Endothelial cell of umbilical vein (primary cell): ENCODE data around the gene CNST. TPM values are rescaled to one million over a fixed set of nuclear protein-coding genes. Genes with fewer than 3 reads are reported as not detected.

Experiments used
- BruUV-seq: library from RNA; stranded (reverse); fragments of 400-500 nt; replicated peaks from 2 replicates; lab custom pipeline; 2021; lab: Mats Ljungman, UMichigan
- CTCF ChIA-PET: fragments of 300-600, 350-600 bp; sonication (Branson Sonifier 250); formaldehyde crosslinking; loops from one replicate; lab custom pipeline; 2021; ENCODE audit warnings: antibody characterized with exemption, inconsistent platforms; lab: Charles Lee
- POLR2A ChIA-PET: fragments of 300-600, 350-600 bp; sonication (Branson Sonifier 250); formaldehyde crosslinking; loops from one replicate; lab custom pipeline; 2021; ENCODE audit warnings: antibody characterized with exemption, inconsistent platforms; lab: Charles Lee
- DNase-seq: peaks from one replicate; pipeline ENCODE4 v3.0.0-alpha.2; 2011; ENCODE audit warnings: low read depth, low spot score
- FAIRE-seq: peaks from 2 replicates; lab custom pipeline; 2011; peaks lifted over from hg19 to GRCh38; lab: Jason Lieb, UNC
- H2AFZ ChIP-seq: 2 replicates; pipeline ENCODE4 v1.6.0; 2012; ENCODE audit warnings: low read depth, low read length, control low read depth, inconsistent platforms
- H3K27ac ChIP-seq: 2 replicates; pipeline ENCODE4 v1.5.1; 2011; ENCODE audit warnings: low read depth, mild to moderate bottlenecking, control low read depth, low read length, moderate library complexity; ENCODE audit not compliant: insufficient read depth
- H3K27me3 ChIP-seq, 2 experiments: 2 replicates each; pipeline versions ENCODE4 v1.6.0 to v1.6.1; 2011; ENCODE audit warnings: low read length in 2 of 2, mixed read lengths in 1 of 2; ENCODE audit not compliant: control insufficient read depth in 2 of 2, insufficient read depth in 2 of 2
- H3K36me3 ChIP-seq, 2 experiments: 2 replicates in 1 of 2; 3 replicates in 1 of 2; pipeline ENCODE4 v1.5.1; 2011; ENCODE audit warnings: low read length in 2 of 2, mild to moderate bottlenecking in 1 of 2, moderate library complexity in 1 of 2; ENCODE audit not compliant: control insufficient read depth in 2 of 2, insufficient read depth in 2 of 2; ENCODE audit errors: extremely low read depth in 1 of 2
- H3K4me1 ChIP-seq: 3 replicates; pipeline ENCODE4 v1.5.1; 2011; ENCODE audit warnings: mild to moderate bottlenecking, low read length; ENCODE audit not compliant: control insufficient read depth, insufficient read depth; ENCODE audit errors: extremely low read depth
- H3K4me2 ChIP-seq: 2 replicates; pipeline ENCODE4 v1.6.1; 2011; ENCODE audit warnings: low read length, control low read depth, mixed read lengths; ENCODE audit not compliant: insufficient read depth
- H3K4me3 ChIP-seq, 3 experiments: fragments of 200-600 bp in 1 of 3; sonication (generic), shearing (Covaris generic) in 1 of 3; replicated peaks in 1 of 3; 2 replicates each; pipeline ENCODE4 v1.5.1; 2011 to 2016; ENCODE audit warnings: control low read depth in 3 of 3, low read length in 3 of 3, mild to moderate bottlenecking in 2 of 3, inconsistent platforms in 1 of 3, low read depth in 1 of 3, moderate library complexity in 1 of 3; ENCODE audit not compliant: insufficient read depth in 1 of 3
- H3K79me2 ChIP-seq: 2 replicates; pipeline ENCODE4 v1.6.0; 2012; ENCODE audit warnings: low read length, inconsistent platforms; ENCODE audit not compliant: control insufficient read depth, insufficient read depth
- H3K9ac ChIP-seq: replicated peaks from 2 replicates; pipeline ENCODE3; 2011; ENCODE audit warnings: low read length, control low read depth; ENCODE audit not compliant: insufficient read depth; ENCODE audit errors: extremely low read depth
- H3K9me1 ChIP-seq: replicated peaks from 3 replicates; pipeline ENCODE4 v1.6.0; 2011; ENCODE audit warnings: mild to moderate bottlenecking, low read length; ENCODE audit not compliant: control insufficient read depth, insufficient read depth; ENCODE audit errors: extremely low read depth
- H3K9me3 ChIP-seq: replicated peaks from 2 replicates; pipeline ENCODE4 v1.5.1; 2012; ENCODE audit warnings: low read length, inconsistent platforms; ENCODE audit not compliant: control insufficient read depth, insufficient read depth
- H4K20me1 ChIP-seq: replicated peaks from 2 replicates; pipeline ENCODE3; 2011; ENCODE audit warnings: mild to moderate bottlenecking, low read length; ENCODE audit not compliant: control insufficient read depth, insufficient read depth; ENCODE audit errors: extremely low read depth
- CTCF ChIP-seq, 2 donors: IDR thresholded peaks; 1 replicate in 1 of 2; 2 replicates in 1 of 2; pipeline ENCODE4 v1.5.1; 2011; ENCODE audit warnings: low read length in 2 of 2, mild to moderate bottlenecking in 2 of 2, moderate library complexity in 2 of 2, control low read depth in 1 of 2, inconsistent platforms in 1 of 2, low read depth in 1 of 2; ENCODE audit not compliant: insufficient read depth in 1 of 2; ENCODE audit errors: extremely low read depth in 1 of 2
- EZH2 ChIP-seq: IDR thresholded peaks from 2 replicates; pipeline ENCODE4 v1.6.1; 2012; ENCODE audit warnings: borderline replicate concordance, low read depth, mild to moderate bottlenecking, moderate library complexity, low read length, inconsistent platforms; ENCODE audit not compliant: severe bottlenecking
- JUN ChIP-seq: IDR thresholded peaks from 2 replicates; pipeline ENCODE4 v1.6.1; 2011; ENCODE audit warnings: borderline replicate concordance, low read depth; ENCODE audit not compliant: insufficient read length, insufficient read depth
- MYC ChIP-seq: IDR thresholded peaks from one replicate; pipeline ENCODE4 v1.6.1; 2011; ENCODE audit warnings: mild to moderate bottlenecking, low read depth, low read length
- POLR2A ChIP-seq: IDR thresholded peaks from 2 replicates; pipeline ENCODE4 v1.6.1; 2012; ENCODE audit warnings: low read depth, mild to moderate bottlenecking, control low read depth, low read length
- POLR2AphosphoS5 ChIP-seq: IDR thresholded peaks from 2 replicates; pipeline ENCODE4 v1.6.1; 2012; ENCODE audit warnings: low read depth, mild to moderate bottlenecking, control low read depth, low read length, moderate library complexity; ENCODE audit not compliant: insufficient read depth
- dilution Hi-C: fragments of 300-500 bp; cut with MboI; formaldehyde crosslinking; loops from one replicate; pipeline ENCODE4 v1.15.0; 2019; ENCODE audit warnings: low sequenced_read_pairs; ENCODE audit not compliant: extremely low pct_ligation_motif_present
- intact Hi-C: fragments of 100-400 bp; cut with micrococcal nuclease; formaldehyde crosslinking; loops from one replicate; pipeline ENCODE4 v1.10.0; 2022
- polyA plus RNA-seq, 4 experiments: library from polyadenylated mRNA; depleted of rRNA in 3 of 4; stranded (reverse) in 3 of 4; unstranded in 1 of 4; fragments of >200 nt; gene quantifications; 2 replicates each; pipeline versions ENCODE4 v1.2.1 to v1.2.3, GENCODE V29; 2011 to 2012; ENCODE audit warnings: missing spikeins in 1 of 4
- total RNA-seq: library from RNA; stranded (reverse); gene quantifications from 2 replicates; pipeline ENCODE4 v1.2.3, GENCODE V29; 2021
- TF ChIP-seq, protein P1 (sequence below): IDR thresholded peaks from 2 replicates; pipeline ENCODE4 v1.6.1; 2011; ENCODE audit not compliant: insufficient read depth, insufficient read length

CNST gene
- total and polyA plus RNA-seq, 2 donors (not counting 3 experiments of a cell fraction or from before 2014, with no cell fraction given) = 6.3 to 18.1 TPM

- no peak overlapping the region for H3K27ac ChIP-seq
- TF ChIP-seq POLR2A = no peak
- no peak for TF ChIP-seq CTCF (IDR thresholded peaks at IDR 0.05; ENCODE audit: extremely low read depth in 1 of 2, insufficient read depth in 1 of 2, low read depth in 1 of 2, low read length in 2 of 2)
- TF ChIP-seq, protein P1, sequence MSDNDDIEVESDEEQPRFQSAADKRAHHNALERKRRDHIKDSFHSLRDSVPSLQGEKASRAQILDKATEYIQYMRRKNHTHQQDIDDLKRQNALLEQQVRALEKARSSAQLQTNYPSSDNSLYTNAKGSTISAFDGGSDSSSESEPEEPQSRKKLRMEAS = no peak
- no peak for TF ChIP-seq JUN
- TF ChIP-seq MYC = no peak
- no peak for TF ChIP-seq POLR2AphosphoS5
- no peak for TF ChIP-seq EZH2
- H3K4me2 ChIP-seq = no peak overlapping the region
- intact Hi-C loops (no loop called here), dilution Hi-C loops (no loop called here)
- no peak overlapping the region for H2AFZ ChIP-seq
- no TSS peak for BruUV-seq
- H3K4me1 ChIP-seq = peaks cover 4% of the 10 kb centered on the region
- no peak overlapping the region for H3K9ac ChIP-seq
- CTCF ChIA-PET = interaction anchor here (1.1 to 2.2 kb wide), 3 partner anchors 9 to 186 kb away, joined by 3 to 6 read pairs (median 5); no protein-coding TSS in a partner anchor
- no peaks in the 10 kb centered on the region for H4K20me1 ChIP-seq
- H3K27me3 ChIP-seq = no peaks in the 10 kb centered on the region
- POLR2A ChIA-PET = no interaction called here
- H3K9me3 ChIP-seq = no peaks in the 10 kb centered on the region
- H3K4me3 ChIP-seq = no peak overlapping the region
- H3K36me3 ChIP-seq = no peaks in the 10 kb centered on the region
- no peaks in the 10 kb centered on the region for H3K79me2 ChIP-seq
- FAIRE-seq (no peak), DNase-seq (no peak)
- no peaks in the 10 kb centered on the region for H3K9me1 ChIP-seq
Measured at GRCh38 chr1:246683521-246683920, 117.3 kb downstream of the CNST start.
